Neural cell (in vitro differentiated cells): ENCODE measurements around the gene ACTN1. TPM values are rescaled to one million over a fixed set of nuclear protein-coding genes. Genes with fewer than 3 reads are reported as not detected.

Source experiments
- H2AFZ ChIP-seq: fragments of 200-600, 300-800 bp; sonication (generic), shearing (Covaris generic); 2 replicates; pipeline ENCODE4 v1.6.0; 2014; ENCODE audit warnings: low read depth, mild to moderate bottlenecking, antibody characterized with exemption, low read length, moderate library complexity
- H3F3A ChIP-seq: fragments of 200-600 bp; shearing (Covaris generic); 2 replicates; pipeline ENCODE4 v1.6.1; 2016; ENCODE audit warnings: mild to moderate bottlenecking, moderate library complexity, mixed read lengths, antibody characterized with exemption, low read length; ENCODE audit not compliant: insufficient read depth, poor library complexity, severe bottlenecking
- H3K27ac ChIP-seq: fragments of 200-600, 300-800 bp; sonication (generic), shearing (Covaris generic); 2 replicates; pipeline ENCODE4 v1.5.1; 2014; ENCODE audit warnings: mild to moderate bottlenecking, low read length, moderate library complexity
- H3K27me3 ChIP-seq: fragments of 300-800, 200-600 bp; sonication (generic), shearing (Covaris generic); 2 replicates; pipeline ENCODE4 v1.6.0; 2014; ENCODE audit warnings: mild to moderate bottlenecking, low read depth, low read length, moderate library complexity; ENCODE audit not compliant: insufficient read depth
- H3K36me3 ChIP-seq: fragments of 300-800, 200-600 bp; sonication (generic), shearing (Covaris generic); 2 replicates; pipeline ENCODE4 v1.5.1; 2014; ENCODE audit warnings: mild to moderate bottlenecking, antibody characterized with exemption, low read length, moderate library complexity; ENCODE audit not compliant: insufficient read depth
- H3K4me2 ChIP-seq: fragments of 300-800, 200-600 bp; sonication (generic), shearing (Covaris generic); 2 replicates; pipeline ENCODE4 v1.6.0; 2014; ENCODE audit warnings: mild to moderate bottlenecking, low read length
- H3K4me3 ChIP-seq: fragments of 300-800, 200-600 bp; sonication (generic), shearing (Covaris generic); 2 replicates; pipeline ENCODE4 v1.5.1; 2014; ENCODE audit warnings: mild to moderate bottlenecking, low read length, moderate library complexity
- H3K79me2 ChIP-seq: fragments of 200-600 bp; shearing (Covaris generic); replicated peaks from 2 replicates; pipeline ENCODE4 v1.6.0; 2014; ENCODE audit warnings: mild to moderate bottlenecking, low read length, moderate library complexity; ENCODE audit not compliant: insufficient read depth
- H3K9ac ChIP-seq: fragments of 300-800, 200-600 bp; sonication (generic), shearing (Covaris generic); 2 replicates; pipeline ENCODE4 v1.6.1; 2016; ENCODE audit warnings: mild to moderate bottlenecking, low read length, mixed read lengths
- H3K9me2 ChIP-seq: fragments of 200-600 bp; shearing (Covaris generic); 2 replicates; pipeline ENCODE4 v1.6.1; 2016; ENCODE audit warnings: mild to moderate bottlenecking, low read length, mixed read lengths; ENCODE audit not compliant: insufficient read depth
- H3K9me3 ChIP-seq: fragments of 200-600, 300-800 bp; sonication (generic), shearing (Covaris generic); 2 replicates; pipeline ENCODE4 v1.6.1; 2016; ENCODE audit warnings: mild to moderate bottlenecking, mixed run types, low read length, moderate library complexity, mixed read lengths
- H4K20me1 ChIP-seq: fragments of 200-600 bp; shearing (Covaris generic); 2 replicates; pipeline ENCODE4 v1.6.1; 2016; ENCODE audit warnings: mild to moderate bottlenecking, mixed run types; ENCODE audit not compliant: insufficient read depth
- EP300 ChIP-seq: fragments of 450-650 bp; conservative IDR thresholded peaks from 2 replicates; pipeline ENCODE4 v1.6.1; 2014; ENCODE audit warnings: antibody characterized with exemption, mild to moderate bottlenecking, moderate library complexity; ENCODE audit not compliant: poor library complexity, severe bottlenecking
- EZH2 ChIP-seq: fragments of 200-600, 300-800 bp; shearing (Covaris generic), sonication (generic); IDR thresholded peaks from 2 replicates; pipeline ENCODE4 v1.6.1; 2014; ENCODE audit warnings: antibody characterized with exemption, low read length, borderline replicate concordance, mild to moderate bottlenecking; ENCODE audit not compliant: insufficient read depth, poor library complexity, severe bottlenecking
- MXI1 ChIP-seq: fragments of 450-650 bp; conservative IDR thresholded peaks from 2 replicates; pipeline ENCODE4 v1.6.1; 2014; ENCODE audit warnings: antibody characterized with exemption, mild to moderate bottlenecking; ENCODE audit not compliant: poor library complexity, severe bottlenecking
- POLR2AphosphoS5 ChIP-seq: IDR thresholded peaks from 2 replicates; pipeline ENCODE4 v1.6.1; 2012
- RAD21 ChIP-seq: fragments of 450-650 bp; conservative IDR thresholded peaks from 2 replicates; pipeline ENCODE4 v1.6.1; 2014; ENCODE audit warnings: antibody characterized with exemption, mild to moderate bottlenecking, moderate library complexity
- SMC3 ChIP-seq: fragments of 450-650 bp; conservative IDR thresholded peaks from 2 replicates; pipeline ENCODE4 v1.6.1; 2014; ENCODE audit warnings: antibody characterized with exemption, mild to moderate bottlenecking, moderate library complexity; ENCODE audit not compliant: poor library complexity
- TAF1 ChIP-seq: IDR thresholded peaks from 2 replicates; pipeline ENCODE4 v1.6.1; 2012; ENCODE audit warnings: low read depth
- polyA plus RNA-seq: library from polyadenylated mRNA; depleted of rRNA; stranded (reverse); fragments of >200 nt; gene quantifications from 2 replicates; pipeline ENCODE4 v1.2.3, GENCODE V29; 2014
- TF ChIP-seq, protein P1 (sequence below): fragments of 450-650 bp; IDR thresholded peaks from 2 replicates; pipeline ENCODE4 v1.5.1; 2014; ENCODE audit warnings: antibody characterized with exemption, mild to moderate bottlenecking, moderate library complexity; ENCODE audit not compliant: poor library complexity, severe bottlenecking
- TF ChIP-seq, protein P2 (sequence below): IDR thresholded peaks from 2 replicates; pipeline ENCODE4 v1.6.1; 2012; ENCODE audit warnings: borderline replicate concordance

ACTN1 gene
- polyA plus RNA-seq, 1 donor from 2014 or later = 10.8 TPM

DNA sequence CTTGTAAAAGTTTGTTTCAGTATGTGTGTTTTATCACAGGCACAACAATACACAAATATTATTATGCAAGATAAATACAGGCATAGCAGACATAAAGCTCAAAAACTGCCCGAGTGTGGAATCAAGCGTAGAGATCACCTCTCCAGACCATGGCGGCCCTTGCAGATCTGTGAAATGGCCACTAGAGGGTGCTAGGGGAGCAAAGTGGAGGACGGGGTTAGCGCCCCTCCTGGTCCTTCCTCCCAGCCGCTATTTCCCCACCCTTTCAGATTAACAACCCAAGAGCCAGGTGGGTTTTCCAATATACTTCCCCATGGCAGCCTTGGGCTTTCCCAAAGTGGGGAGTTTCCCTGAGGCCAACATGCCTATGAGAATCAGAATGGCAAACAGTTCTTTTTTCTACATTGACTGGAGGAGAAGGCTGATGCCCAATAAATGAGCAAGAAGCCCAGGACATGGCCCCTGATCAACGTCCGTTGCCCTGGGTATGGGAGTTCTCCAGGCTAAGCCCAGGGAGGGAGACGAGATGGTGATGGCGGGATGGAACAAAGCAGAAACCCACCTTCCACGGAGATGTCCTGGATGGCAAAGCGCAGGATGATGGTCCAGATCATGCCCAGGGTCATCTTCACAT lies 67.4 kb downstream of the ACTN1 start:
- Histone ChIP-seq H4K20me1 (no peaks in the 10 kb centered on the region), H3K4me3 (no peak overlapping the region), H3K79me2 (no peaks in the 10 kb centered on the region), H3K27me3 (no peaks in the 10 kb centered on the region), H3F3A (no peaks in the 10 kb centered on the region), H3K9me3 (no peaks in the 10 kb centered on the region), H2AFZ (no peak overlapping the region), H3K9me2 (no peaks in the 10 kb centered on the region), H3K4me2 (no peak overlapping the region), H3K36me3 (no peaks in the 10 kb centered on the region), H3K9ac (no peak overlapping the region), H3K27ac (no peak overlapping the region)
- TF ChIP-seq, protein P1, sequence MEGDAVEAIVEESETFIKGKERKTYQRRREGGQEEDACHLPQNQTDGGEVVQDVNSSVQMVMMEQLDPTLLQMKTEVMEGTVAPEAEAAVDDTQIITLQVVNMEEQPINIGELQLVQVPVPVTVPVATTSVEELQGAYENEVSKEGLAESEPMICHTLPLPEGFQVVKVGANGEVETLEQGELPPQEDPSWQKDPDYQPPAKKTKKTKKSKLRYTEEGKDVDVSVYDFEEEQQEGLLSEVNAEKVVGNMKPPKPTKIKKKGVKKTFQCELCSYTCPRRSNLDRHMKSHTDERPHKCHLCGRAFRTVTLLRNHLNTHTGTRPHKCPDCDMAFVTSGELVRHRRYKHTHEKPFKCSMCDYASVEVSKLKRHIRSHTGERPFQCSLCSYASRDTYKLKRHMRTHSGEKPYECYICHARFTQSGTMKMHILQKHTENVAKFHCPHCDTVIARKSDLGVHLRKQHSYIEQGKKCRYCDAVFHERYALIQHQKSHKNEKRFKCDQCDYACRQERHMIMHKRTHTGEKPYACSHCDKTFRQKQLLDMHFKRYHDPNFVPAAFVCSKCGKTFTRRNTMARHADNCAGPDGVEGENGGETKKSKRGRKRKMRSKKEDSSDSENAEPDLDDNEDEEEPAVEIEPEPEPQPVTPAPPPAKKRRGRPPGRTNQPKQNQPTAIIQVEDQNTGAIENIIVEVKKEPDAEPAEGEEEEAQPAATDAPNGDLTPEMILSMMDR = peak; percentile 89
- TF ChIP-seq EP300 (no peak), EZH2 (no peak), TAF1 (no peak), SMC3 (peak; percentile 83), RAD21 (peak; percentile 79)
- TF ChIP-seq, protein P2, sequence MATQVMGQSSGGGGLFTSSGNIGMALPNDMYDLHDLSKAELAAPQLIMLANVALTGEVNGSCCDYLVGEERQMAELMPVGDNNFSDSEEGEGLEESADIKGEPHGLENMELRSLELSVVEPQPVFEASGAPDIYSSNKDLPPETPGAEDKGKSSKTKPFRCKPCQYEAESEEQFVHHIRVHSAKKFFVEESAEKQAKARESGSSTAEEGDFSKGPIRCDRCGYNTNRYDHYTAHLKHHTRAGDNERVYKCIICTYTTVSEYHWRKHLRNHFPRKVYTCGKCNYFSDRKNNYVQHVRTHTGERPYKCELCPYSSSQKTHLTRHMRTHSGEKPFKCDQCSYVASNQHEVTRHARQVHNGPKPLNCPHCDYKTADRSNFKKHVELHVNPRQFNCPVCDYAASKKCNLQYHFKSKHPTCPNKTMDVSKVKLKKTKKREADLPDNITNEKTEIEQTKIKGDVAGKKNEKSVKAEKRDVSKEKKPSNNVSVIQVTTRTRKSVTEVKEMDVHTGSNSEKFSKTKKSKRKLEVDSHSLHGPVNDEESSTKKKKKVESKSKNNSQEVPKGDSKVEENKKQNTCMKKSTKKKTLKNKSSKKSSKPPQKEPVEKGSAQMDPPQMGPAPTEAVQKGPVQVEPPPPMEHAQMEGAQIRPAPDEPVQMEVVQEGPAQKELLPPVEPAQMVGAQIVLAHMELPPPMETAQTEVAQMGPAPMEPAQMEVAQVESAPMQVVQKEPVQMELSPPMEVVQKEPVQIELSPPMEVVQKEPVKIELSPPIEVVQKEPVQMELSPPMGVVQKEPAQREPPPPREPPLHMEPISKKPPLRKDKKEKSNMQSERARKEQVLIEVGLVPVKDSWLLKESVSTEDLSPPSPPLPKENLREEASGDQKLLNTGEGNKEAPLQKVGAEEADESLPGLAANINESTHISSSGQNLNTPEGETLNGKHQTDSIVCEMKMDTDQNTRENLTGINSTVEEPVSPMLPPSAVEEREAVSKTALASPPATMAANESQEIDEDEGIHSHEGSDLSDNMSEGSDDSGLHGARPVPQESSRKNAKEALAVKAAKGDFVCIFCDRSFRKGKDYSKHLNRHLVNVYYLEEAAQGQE = no peak

DNA sequence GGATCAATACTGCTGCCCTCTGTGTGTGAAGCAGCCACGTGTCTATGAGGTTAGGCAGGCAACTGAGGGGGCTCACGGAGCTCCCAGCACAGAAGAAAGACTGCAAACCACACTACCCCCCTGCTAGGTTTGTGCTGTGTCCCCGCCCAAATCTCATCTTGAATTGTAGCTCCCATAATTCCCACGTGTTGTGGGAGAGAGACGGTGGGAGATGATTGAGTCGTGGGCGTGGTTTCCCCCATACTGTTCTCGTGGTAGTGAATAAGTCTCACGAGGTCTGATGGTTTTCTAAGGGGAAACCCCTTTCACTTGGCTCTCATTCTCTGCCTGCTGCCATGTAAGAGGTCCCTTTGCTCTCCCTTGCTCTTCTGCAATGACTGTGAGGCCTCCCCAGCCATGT lies 68.6 kb downstream of the ACTN1 start:
- TF ChIP-seq SMC3 (no peak), EP300 (no peak), POLR2AphosphoS5 (no peak), TAF1 (no peak), EZH2 (no peak), RAD21 (no peak), MXI1 (no peak)
- TF ChIP-seq, protein P1 = no peak
- TF ChIP-seq, protein P2 = no peak
- H3K27me3 ChIP-seq = no peaks in the 10 kb centered on the region
- H3K4me2 ChIP-seq = no peak overlapping the region
- no peaks in the 10 kb centered on the region for H3F3A ChIP-seq
- no peaks in the 10 kb centered on the region for H3K9me2 ChIP-seq
- H3K36me3 ChIP-seq = no peaks in the 10 kb centered on the region
- no peak overlapping the region for H3K4me3 ChIP-seq
- no peak overlapping the region for H2AFZ ChIP-seq
- no peak overlapping the region for H3K9ac ChIP-seq
- H3K27ac ChIP-seq = no peak overlapping the region
- H3K9me3 ChIP-seq = no peaks in the 10 kb centered on the region
- no peaks in the 10 kb centered on the region for H3K79me2 ChIP-seq
- no peaks in the 10 kb centered on the region for H4K20me1 ChIP-seq
